Hippocampal formation (tissue), 2 donors: ENCODE data around the gene RPS28.
"Not testable (repeated sequence)": the region's sequence is repeated elsewhere in the genome, so short reads cannot be mapped to it uniquely, and the experiment has no call there.

Experiments used
- DNase-seq, 2 donors: peaks; one replicate each; lab custom pipeline; 2025; lab: John Stamatoyannopoulos, UW

RPS28 gene

DNA sequence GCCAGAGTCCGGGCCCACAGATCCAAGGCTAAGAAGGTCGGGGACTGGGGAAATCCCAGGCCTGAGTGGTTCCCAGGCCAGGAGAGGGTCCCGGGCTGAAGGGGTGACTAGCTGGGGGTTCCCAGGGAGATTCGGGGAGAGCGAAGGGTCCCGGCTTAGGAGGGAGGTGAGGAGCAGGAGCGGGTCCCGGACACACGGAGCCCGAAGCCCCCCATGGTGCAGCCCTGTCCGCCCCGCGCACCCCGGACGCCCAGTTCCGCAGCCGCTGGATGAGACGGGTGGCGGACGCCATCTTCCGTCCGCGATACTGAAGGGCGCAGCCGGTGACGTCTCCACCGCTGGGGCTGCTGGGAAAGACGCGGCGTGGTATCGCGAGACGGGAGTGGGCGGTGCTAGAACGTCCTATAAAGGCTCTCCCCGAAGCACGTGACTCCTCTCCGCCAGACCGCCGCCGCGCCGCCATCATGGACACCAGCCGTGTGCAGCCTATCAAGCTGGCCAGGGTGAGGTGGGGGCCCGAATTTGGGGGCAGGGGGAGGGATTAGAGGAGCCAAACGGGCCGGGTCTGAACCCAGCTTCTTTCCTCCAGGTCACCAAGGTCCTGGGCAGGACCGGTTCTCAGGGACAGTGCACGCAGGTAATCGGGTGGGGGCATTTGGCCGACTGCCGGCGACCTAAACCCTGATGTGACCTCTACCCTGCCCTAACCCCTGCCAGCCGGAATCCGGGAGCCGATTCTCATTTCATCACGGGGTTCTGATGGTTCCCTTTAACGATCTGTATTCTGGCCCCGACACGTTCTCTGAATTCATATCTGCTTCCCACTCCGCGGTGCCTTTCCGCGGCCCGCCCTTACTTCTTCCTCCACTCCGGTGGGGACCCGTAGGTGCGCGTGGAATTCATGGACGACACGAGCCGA is at the start of gene RPS28, which contains the start of gene NDUFA7:
Gene RPS28, plus strand, starts transcription at position 430 of the 919 bp plus-strand sequence. Its CDS starts 35 bp downstream, at position 465.
Gene NDUFA7, minus strand, starts transcription at position 309 of the 919 bp plus-strand sequence. Its CDS starts 17 bp downstream, at position 292.
- DNase-seq, result peak; percentile 89 to 96

- DNase-seq, result not testable (repeated sequence)
Measured at GRCh38 chr19:8276508-8276907, 44.8 kb upstream of the RPS28 start.

DNA sequence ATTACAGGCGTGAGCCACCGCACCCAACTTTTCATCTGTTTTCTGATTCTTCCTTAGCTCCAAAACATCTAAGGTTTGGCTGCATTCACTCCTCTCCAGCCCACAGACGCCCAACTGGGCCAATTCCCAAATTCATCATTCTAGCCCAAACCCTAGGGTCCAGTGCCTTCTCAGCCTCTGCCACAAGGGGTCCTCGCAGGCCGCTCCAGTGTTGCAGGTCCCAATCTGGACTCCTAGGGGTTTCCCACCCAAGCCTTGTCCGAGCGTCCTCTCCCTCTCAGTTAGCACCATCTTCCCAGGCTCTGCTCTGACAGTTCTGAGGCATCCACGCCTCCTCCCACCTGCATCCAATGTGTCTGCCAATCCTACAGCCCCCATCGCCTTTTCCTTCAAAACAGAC is 30.0 kb upstream of the RPS28 start:
- not testable (repeated sequence) for DNase-seq

DNA sequence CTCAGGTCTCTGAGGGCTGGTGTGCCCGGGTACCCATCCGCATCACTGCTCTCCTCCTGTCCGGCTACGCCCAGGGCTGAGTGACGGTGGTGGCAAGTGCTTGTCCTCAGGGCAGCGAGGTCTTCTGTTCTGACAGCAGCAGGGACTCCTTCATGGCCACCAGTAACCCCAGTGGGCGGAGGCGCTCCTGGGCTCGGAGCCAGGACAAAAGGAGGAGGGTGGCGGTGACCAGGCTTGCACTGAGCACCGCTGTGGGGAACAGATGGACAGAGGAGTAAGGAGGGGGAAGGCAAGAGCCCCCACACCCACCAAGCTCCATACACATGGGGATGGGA is 19.0 kb upstream of the RPS28 start:
- DNase-seq, result no peak

DNA sequence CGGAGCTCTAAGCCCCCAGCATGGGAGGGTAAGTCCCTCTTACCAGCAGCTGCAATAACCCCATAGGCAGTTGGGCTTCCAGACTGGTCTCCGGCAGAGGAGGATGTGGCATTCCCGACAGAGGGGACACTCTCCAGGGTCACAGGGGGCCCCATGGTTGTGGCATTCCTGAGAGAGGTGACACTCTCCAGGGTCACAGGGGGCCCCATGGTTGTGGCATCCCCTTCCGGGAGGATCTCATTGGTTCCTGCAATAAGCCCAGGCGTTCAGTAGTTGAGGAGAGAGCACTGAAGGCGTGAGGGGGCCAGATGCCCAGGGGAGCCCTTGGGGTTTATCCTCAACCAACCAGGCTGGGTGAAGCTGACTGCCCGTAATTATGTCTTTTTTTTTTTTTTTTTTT is 18.6 kb upstream of the RPS28 start:
- no peak for DNase-seq

DNA sequence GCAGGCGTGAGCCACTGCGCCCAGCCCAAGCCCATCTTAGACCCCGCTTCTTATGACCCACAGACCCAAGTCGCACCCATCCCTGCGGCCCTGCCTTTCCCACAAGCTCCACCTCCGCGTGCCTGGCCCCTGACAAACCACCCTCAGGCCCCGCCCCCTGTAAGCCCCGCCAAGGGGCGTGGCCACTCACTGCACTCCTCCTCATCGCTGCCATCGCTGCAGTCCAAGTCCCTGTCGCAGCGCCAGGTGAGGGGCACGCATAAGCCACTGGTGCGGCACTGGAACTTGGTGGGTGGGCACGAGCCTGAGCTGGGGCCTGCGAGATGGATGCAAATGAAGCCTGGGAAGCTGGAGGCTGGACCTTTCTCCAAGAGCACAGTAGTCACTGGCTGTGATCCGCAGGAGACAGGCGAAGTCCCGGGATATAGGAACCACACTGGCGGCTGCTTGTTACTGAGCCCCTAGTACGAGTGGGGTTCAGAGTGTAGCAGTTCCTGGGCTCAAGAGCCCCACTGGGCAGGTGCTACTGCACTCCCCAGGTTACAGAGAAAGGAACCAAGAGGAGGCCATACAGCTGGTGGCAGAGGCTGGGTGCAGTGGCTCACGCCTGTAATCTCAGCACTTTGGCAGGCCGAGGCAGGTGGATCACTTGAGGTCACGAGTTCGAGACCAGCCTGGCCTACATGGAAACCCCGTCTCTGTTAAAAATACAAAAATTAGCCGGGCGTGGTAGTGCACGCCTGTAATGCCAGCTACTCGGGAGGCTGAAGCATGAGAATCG is 16.3 kb upstream of the RPS28 start:
- no peak for DNase-seq

DNA sequence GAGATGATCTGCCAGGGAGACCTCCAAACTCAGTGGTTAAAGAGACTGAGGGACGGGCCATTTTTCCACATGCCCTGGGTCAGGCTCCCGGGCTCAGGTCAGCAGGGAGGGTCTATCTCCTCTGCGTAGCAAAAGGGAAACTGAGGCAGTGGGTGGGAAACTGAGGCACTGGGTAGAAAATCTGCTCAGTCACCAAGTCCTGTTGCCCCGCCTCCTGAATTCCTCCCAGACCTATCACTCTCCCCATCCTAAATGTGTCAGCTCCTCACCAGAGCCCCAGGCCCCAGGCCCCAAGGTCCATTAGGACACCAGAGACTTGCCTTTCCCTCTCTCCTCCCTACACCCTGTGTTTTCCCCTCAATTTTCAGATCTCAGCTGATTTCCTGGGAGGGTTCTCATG is 15.5 kb upstream of the RPS28 start:
- DNase-seq, result no peak

GRCh38 chr19:8306235-8307054 is 14.9 kb upstream of the RPS28 start:
- no peak for DNase-seq

GRCh38 chr19:8307400-8307964 is 13.8 kb upstream of the RPS28 start:
- no peak for DNase-seq

- peak; percentile 79 to 84 for DNase-seq
Measured at GRCh38 chr19:8307965-8308866, 13.1 kb upstream of the RPS28 start, which contains the start of gene CD320. Gene CD320, minus strand, starts transcription at chr19:8308358. Its CDS starts 68 bp downstream, at chr19:8308290.

DNA sequence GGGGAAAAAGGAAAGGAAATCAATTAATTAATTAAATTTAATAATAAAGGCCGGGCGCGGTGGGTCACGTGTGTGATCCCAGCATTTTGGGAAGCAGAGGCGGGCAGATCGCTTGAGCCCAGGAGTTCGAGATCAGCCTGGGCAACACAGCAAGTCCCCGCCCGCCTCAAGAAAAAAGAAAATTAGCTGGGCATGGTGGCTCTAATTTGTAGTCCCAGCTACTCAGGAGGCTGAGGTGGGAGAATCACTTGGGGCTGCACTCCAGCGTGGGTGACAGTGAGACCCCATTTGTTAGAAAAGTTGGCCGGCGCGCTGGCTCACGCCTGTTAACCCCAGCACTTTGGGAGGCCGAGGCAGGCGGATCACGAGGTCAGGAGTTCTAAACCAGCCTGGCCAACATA is 12.4 kb upstream of the RPS28 start:
- no peak for DNase-seq

GRCh38 chr19:8310342-8311055 is 10.8 kb upstream of the RPS28 start:
- no peak for DNase-seq

DNA sequence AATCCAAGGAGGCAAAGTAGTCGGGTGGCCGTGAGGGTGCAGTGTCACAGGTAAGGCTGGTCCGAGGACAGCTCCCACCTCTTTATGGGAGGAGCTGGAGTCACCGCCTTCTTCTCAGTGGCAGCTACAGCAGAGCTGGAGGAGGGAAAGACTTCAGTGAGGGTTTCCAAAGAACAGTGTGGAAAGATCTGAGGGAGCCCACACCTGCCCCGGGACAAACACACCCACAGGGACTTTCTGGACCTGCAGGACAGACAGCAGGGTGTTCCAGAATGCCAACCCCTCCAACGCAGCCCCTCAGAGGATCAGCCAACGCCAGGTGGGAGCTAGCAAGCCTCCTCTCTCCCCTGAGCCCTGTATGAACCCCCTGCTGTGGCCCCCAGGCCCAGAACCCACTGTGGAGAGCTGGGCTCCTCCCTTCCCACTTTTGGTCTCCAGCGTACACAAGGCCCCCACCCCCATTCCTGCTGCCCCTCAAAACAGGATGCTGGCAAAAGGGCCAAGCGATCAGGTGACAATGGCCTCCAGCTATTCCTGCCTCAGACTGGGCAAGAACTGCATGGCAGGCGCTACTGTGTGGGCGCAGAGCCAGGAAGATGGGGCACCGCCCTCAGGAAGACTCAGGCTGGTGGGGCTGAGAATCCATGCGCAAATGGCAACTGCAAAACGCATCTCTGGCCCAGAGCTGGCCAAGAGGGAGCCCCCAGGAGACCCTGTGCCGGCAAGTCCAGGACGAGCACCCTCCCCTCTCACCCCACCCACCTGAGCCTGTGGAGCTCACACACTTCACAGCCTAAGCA is 9.6 kb upstream of the RPS28 start:
- no peak for DNase-seq

DNA sequence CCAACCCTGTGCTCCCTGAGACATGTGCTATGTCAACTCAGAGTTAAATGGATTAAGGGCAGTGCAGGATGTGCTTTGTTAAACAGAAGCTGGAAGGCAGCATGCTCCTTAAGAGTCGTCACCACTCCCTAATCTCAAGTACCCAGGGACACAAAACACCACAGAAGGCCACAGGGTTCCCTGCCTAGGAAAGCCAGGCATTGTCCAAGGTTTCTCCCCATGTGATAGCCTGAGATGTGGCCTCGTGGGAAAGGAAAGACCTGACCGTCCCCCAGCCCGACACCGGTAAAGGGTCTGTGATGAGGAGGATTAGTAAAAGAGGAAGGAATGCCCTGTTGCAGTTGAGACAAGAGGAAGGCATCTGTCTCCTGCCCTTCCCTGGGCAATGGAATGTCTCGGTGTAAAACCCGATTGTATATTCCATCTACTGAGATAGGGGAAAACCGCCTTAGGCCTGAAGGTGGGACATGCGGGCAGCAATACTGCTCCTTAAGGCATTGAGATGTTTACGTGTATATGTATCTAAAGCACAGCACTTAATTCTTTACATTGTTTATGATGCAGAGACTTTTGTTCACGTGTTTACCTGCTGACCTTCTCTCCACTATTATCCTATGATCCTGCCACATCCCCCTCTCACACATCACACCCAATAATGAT is 6.2 kb upstream of the RPS28 start:
- not testable (repeated sequence) for DNase-seq

- no peak for DNase-seq
Measured at GRCh38 chr19:8316351-8317125, 4.8 kb upstream of the RPS28 start.

DNA sequence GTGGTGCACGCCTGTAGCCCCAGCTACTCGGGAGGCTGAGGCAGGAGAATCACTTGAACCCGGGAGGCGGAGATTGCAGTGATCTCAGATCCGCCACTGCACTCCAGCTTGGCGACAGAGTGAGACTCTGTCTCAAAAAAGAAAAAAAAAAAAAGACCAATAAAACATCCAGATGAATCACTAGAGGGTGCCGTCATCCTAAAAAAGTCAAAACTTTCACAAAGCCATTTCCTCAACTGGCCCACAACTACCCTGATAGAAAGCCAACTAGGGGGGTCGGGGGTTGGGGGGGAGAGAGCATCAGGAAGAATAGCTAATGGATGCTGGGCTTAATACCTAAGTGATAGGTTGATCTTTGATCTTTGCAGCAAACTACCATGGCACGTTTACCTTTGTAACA is 2.5 kb upstream of the RPS28 start:
- DNase-seq, result not testable (repeated sequence)

GRCh38 chr19:8319807-8320520 is 1.3 kb upstream of the RPS28 start:
- DNase-seq, result no peak
